PC-3 (cell line): ENCODE results near the gene TIMP2.

ENCODE experiments used
- EZH2 ChIP-seq: fragments of 300-600 bp; sonication (generic); IDR thresholded peaks from one replicate; pipeline ENCODE4 v1.6.1; 2017; ENCODE audit warnings: antibody characterized with exemption, mild to moderate bottlenecking, low read length; ENCODE audit not compliant: unreplicated experiment
- TF ChIP-seq, protein P1 (sequence below): fragments of 300-600 bp; sonication (generic); conservative IDR thresholded peaks from 2 replicates; pipeline ENCODE4 v1.5.1; 2017; ENCODE audit warnings: antibody characterized with exemption, low read depth, mild to moderate bottlenecking, low read length

DNA sequence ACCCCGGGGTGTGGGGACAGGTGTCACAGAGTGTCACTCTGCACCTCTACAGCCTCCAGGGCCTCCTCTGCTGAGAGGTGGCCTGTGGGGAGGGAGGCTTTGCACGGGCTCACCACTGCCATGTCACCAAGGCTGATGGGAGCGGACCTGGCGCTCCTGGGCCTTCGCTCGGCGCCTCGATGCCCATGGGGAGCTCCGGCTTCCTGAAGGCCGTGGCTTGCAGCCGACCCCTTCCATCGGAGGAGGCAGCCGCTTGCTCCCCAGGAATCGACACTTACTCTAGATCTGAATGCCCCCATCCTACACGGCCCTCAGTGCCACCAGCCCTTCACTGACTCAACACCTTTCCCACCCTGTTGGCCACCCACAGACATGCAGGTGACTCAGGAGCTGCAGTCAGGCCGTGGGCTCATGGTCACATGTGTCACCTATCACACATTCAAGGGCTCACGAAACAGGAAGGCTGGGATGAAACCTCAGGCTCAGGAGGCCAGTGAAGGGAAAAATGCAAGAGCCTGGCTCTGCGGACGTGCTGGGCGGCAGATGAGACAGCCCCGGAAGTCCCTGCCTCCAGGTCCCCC lies 42.7 kb upstream of the TIMP2 start:
- TF ChIP-seq, protein P1, sequence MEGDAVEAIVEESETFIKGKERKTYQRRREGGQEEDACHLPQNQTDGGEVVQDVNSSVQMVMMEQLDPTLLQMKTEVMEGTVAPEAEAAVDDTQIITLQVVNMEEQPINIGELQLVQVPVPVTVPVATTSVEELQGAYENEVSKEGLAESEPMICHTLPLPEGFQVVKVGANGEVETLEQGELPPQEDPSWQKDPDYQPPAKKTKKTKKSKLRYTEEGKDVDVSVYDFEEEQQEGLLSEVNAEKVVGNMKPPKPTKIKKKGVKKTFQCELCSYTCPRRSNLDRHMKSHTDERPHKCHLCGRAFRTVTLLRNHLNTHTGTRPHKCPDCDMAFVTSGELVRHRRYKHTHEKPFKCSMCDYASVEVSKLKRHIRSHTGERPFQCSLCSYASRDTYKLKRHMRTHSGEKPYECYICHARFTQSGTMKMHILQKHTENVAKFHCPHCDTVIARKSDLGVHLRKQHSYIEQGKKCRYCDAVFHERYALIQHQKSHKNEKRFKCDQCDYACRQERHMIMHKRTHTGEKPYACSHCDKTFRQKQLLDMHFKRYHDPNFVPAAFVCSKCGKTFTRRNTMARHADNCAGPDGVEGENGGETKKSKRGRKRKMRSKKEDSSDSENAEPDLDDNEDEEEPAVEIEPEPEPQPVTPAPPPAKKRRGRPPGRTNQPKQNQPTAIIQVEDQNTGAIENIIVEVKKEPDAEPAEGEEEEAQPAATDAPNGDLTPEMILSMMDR, result no peak
- TF ChIP-seq EZH2, result no peak
